H1 (cell line): ENCODE measurements around the gene SFRP2.

Experiments
- CBX5 ChIP-seq: fragments of 300-800, 300-1000 bp; sonication (generic); IDR thresholded peaks from 2 replicates; pipeline ENCODE4 v1.7.1; 2016; ENCODE audit warnings: antibody characterized with exemption, low read length, low read depth
- CHD2 ChIP-seq: IDR thresholded peaks from 2 replicates; pipeline ENCODE4 v1.6.1; 2012; ENCODE audit warnings: low read length, improper control_type of control experiment
- GABPA ChIP-seq: IDR thresholded peaks from 2 replicates; pipeline ENCODE4 v1.6.1; 2011; ENCODE audit warnings: mild to moderate bottlenecking, low read length, moderate library complexity, borderline replicate concordance; ENCODE audit not compliant: insufficient read depth
- MAFK ChIP-seq: IDR thresholded peaks from 2 replicates; pipeline ENCODE4 v1.6.1; 2012; ENCODE audit warnings: low read depth, mild to moderate bottlenecking, improper control_type of control experiment, low read length
- POLR2A ChIP-seq, 2 experiments: IDR thresholded peaks; 1 replicate in 1 of 2; 2 replicates in 1 of 2; pipeline ENCODE4 v1.6.1; 2011; ENCODE audit warnings: low read depth in 2 of 2, low read length in 2 of 2, mild to moderate bottlenecking in 2 of 2; ENCODE audit errors: control extremely low read depth in 1 of 2
- SIRT6 ChIP-seq: IDR thresholded peaks from one replicate; pipeline ENCODE4 v1.7.1; 2012; ENCODE audit warnings: low read length, inconsistent platforms
- SIX5 ChIP-seq: IDR thresholded peaks from 2 replicates; pipeline ENCODE4 v1.6.1; 2011; ENCODE audit warnings: mild to moderate bottlenecking, low read depth, low read length
- ZNF274 ChIP-seq: IDR thresholded peaks from 2 replicates; pipeline ENCODE4 v1.7.0; 2012; ENCODE audit warnings: low read length, borderline replicate concordance; ENCODE audit errors: extremely low read depth
- TF ChIP-seq, protein P1 (sequence below), 3 experiments: IDR thresholded peaks; 1 replicate in 2 of 3; 2 replicates in 1 of 3; pipeline versions ENCODE4 v1.5.1 to v1.6.1; 2011; ENCODE audit warnings: low read length in 3 of 3, mild to moderate bottlenecking in 3 of 3, inconsistent platforms in 2 of 3, low read depth in 1 of 3, moderate library complexity in 1 of 3; ENCODE audit not compliant: insufficient read depth in 1 of 3; ENCODE audit errors: control extremely low read depth in 1 of 3
- TF ChIP-seq, protein P2 (sequence below): IDR thresholded peaks from 2 replicates; pipeline ENCODE4 v1.6.1; 2011; ENCODE audit warnings: low read length, improper control_type of control experiment

DNA sequence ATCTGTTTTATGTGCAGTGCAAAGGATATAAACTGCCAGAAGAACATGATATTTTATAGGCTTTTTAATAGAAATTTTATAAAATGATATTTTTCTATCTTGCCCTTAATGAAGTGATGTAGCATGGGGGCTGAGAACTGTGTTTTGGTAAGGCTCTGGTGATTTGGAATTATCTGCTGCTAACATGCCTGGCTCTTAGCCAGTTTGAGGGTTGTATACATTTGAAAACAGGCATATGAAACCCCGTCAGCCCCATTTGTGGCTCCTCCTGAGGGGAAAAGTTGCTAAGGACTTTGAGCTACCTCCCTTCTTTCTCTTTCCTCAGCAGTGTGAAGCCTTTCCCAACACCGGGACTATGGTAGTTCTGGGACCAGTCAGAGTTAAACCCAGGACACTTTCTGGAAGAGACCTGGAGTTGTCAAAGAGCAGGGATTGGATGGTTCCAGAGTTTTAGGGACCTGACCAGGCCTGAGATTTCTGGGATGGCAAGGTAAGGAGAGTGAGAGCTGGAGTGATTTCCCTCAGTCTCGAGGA, 4.7 kb downstream of the SFRP2 start:
- TF ChIP-seq SIX5 (no peak), GABPA (no peak), MAFK (no peak), ZNF274 (no peak), CHD2 (no peak), POLR2A (IDR thresholded peaks at IDR 0.05; ENCODE audit: control extremely low read depth in 1 of 2, low read depth in 2 of 2, low read length in 2 of 2) (peak in 1 of 2 experiments; percentile 80; a peak in 2 of 3 replicates), SIRT6 (no peak), CBX5 (no peak)
- TF ChIP-seq, protein P1, sequence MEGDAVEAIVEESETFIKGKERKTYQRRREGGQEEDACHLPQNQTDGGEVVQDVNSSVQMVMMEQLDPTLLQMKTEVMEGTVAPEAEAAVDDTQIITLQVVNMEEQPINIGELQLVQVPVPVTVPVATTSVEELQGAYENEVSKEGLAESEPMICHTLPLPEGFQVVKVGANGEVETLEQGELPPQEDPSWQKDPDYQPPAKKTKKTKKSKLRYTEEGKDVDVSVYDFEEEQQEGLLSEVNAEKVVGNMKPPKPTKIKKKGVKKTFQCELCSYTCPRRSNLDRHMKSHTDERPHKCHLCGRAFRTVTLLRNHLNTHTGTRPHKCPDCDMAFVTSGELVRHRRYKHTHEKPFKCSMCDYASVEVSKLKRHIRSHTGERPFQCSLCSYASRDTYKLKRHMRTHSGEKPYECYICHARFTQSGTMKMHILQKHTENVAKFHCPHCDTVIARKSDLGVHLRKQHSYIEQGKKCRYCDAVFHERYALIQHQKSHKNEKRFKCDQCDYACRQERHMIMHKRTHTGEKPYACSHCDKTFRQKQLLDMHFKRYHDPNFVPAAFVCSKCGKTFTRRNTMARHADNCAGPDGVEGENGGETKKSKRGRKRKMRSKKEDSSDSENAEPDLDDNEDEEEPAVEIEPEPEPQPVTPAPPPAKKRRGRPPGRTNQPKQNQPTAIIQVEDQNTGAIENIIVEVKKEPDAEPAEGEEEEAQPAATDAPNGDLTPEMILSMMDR (IDR thresholded peaks at IDR 0.05; ENCODE audit: control extremely low read depth in 1 of 3, insufficient read depth in 1 of 3, low read depth in 1 of 3, low read length in 3 of 3) = no peak
- TF ChIP-seq, protein P2, sequence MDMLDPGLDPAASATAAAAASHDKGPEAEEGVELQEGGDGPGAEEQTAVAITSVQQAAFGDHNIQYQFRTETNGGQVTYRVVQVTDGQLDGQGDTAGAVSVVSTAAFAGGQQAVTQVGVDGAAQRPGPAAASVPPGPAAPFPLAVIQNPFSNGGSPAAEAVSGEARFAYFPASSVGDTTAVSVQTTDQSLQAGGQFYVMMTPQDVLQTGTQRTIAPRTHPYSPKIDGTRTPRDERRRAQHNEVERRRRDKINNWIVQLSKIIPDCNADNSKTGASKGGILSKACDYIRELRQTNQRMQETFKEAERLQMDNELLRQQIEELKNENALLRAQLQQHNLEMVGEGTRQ = no peak
